CD1c-positive myeloid dendritic cell (primary cell): ENCODE results near the gene DHX8.
"Not testable (repeated sequence)": the region's sequence is repeated elsewhere in the genome, so short reads cannot be mapped to it uniquely, and the experiment has no call there.

ENCODE experiments used
- DNase-seq: peaks from one replicate; pipeline ENCODE4 v3.0.0-alpha.2; 2016; ENCODE audit errors: extremely low spot score

Gene DHX8

GRCh38 chr17:43461185-43461584, 22.6 kb upstream of the DHX8 start:
- DNase-seq: no peak

- DNase-seq: not testable (repeated sequence)
Measured at GRCh38 chr17:43462569-43462968, 21.2 kb upstream of the DHX8 start.

- peak; percentile 77 for DNase-seq
Measured at GRCh38 chr17:43463241-43463640, 20.5 kb upstream of the DHX8 start.

- DNase-seq: no peak
Measured at GRCh38 chr17:43464046-43464445, 19.7 kb upstream of the DHX8 start.

GRCh38 chr17:43465049-43465448, 18.7 kb upstream of the DHX8 start:
- DNase-seq: no peak

GRCh38 chr17:43467981-43468581, 15.7 kb upstream of the DHX8 start:
- peak; percentile 68 for DNase-seq

GRCh38 chr17:43468691-43469139, 15.1 kb upstream of the DHX8 start:
- peak; percentile 50 for DNase-seq

GRCh38 chr17:43469145-43469544, 14.6 kb upstream of the DHX8 start:
- DNase-seq: peak; percentile 46

- no peak for DNase-seq
Measured at GRCh38 chr17:43471585-43472160, 12.1 kb upstream of the DHX8 start.

- DNase-seq: no peak
Measured at GRCh38 chr17:43475494-43476089, 8.2 kb upstream of the DHX8 start.

- not testable (repeated sequence) for DNase-seq
Measured at GRCh38 chr17:43476306-43476705, 7.5 kb upstream of the DHX8 start.

- DNase-seq: no peak
Measured at GRCh38 chr17:43477832-43478634, 5.7 kb upstream of the DHX8 start.

- DNase-seq: no peak
Measured at GRCh38 chr17:43479948-43480347, 3.8 kb upstream of the DHX8 start.

GRCh38 chr17:43482103-43483012, 1.4 kb upstream of the DHX8 start:
- no peak for DNase-seq

- DNase-seq: no peak
Measured at GRCh38 chr17:43490621-43491020, 6.8 kb downstream of the DHX8 start.

GRCh38 chr17:43509440-43509839, 25.7 kb downstream of the DHX8 start:
- not testable (repeated sequence) for DNase-seq

GRCh38 chr17:43511199-43511598, 27.4 kb downstream of the DHX8 start:
- not testable (repeated sequence) for DNase-seq

- no peak for DNase-seq
Measured at GRCh38 chr17:43515656-43516055, 31.9 kb downstream of the DHX8 start.

GRCh38 chr17:43517161-43517560, 33.4 kb downstream of the DHX8 start:
- DNase-seq: no peak

- no peak for DNase-seq
Measured at GRCh38 chr17:43517615-43518386, 34.0 kb downstream of the DHX8 start.

GRCh38 chr17:43521389-43521788, 37.6 kb downstream of the DHX8 start:
- no peak for DNase-seq
